Ovary (tissue), 9 donors: ENCODE data around the gene SMAP1. TPM values are rescaled to one million over a fixed set of nuclear protein-coding genes. Genes with fewer than 3 reads are reported as not detected.

ENCODE experiments used
- DNase-seq, 5 donors: peaks; one replicate each; pipeline ENCODE4 v3.0.0-alpha.2; 2019 to 2020
- H3K27ac ChIP-seq, 2 donors: fragments of 200-600 bp; one replicate each; pipeline versions ENCODE4 v1.5.1 to v1.8.0; 2019 to 2022
- H3K27me3 ChIP-seq: fragments of 200-600 bp; one replicate; pipeline ENCODE4 v1.8.0; 2022
- H3K36me3 ChIP-seq: fragments of 200-600 bp; sonication (generic); one replicate; pipeline ENCODE4 v1.5.1; 2019
- H3K4me1 ChIP-seq: one replicate; pipeline ENCODE4 v1.8.1; 2013; ENCODE audit warnings: mild to moderate bottlenecking, moderate library complexity; ENCODE audit not compliant: insufficient read depth
- H3K4me3 ChIP-seq: fragments of 200-600 bp; sonication (generic); one replicate; pipeline ENCODE4 v1.5.1; 2017
- H3K9me3 ChIP-seq, 2 donors: fragments of 200-600 bp in 1 of 2; sonication (generic) in 1 of 2; one replicate each; pipeline versions ENCODE4 v1.5.1 to v1.8.1; 2013 to 2019; ENCODE audit warnings: mild to moderate bottlenecking in 1 of 2, moderate library complexity in 1 of 2
- CTCF ChIP-seq, 3 donors: fragments of 450-650 bp in 2 of 3; fragments of 200-600 bp in 1 of 3; IDR thresholded peaks; one replicate each; pipeline versions ENCODE4 v1.5.1 to v1.8.0; 2016 to 2022; ENCODE audit warnings: antibody characterized with exemption in 3 of 3, mild to moderate bottlenecking in 1 of 3
- EP300 ChIP-seq: sonication (generic); formaldehyde crosslinking; IDR thresholded peaks from one replicate; pipeline ENCODE4 v1.6.1; 2017; ENCODE audit warnings: antibody characterized with exemption
- POLR2A ChIP-seq: fragments of 450-650 bp; IDR thresholded peaks from one replicate; pipeline ENCODE4 v1.6.1; 2017; ENCODE audit warnings: antibody characterized with exemption, mild to moderate bottlenecking, moderate library complexity
- WGBS, 3 donors: extraction: QIAGEN DNeasy Blood & Tissue Kit in 1 of 3; methylation state at CpG; one replicate each; pipeline versions ENCODE4 v1.1.5 to v1.1.7; 2013 to 2017; 5-methylcytosine and 5-hydroxymethylcytosine counted together
- intact Hi-C, 4 donors: fragments of 100-400 bp; cut with DNase I; formaldehyde crosslinking; loops; one replicate each; pipeline versions ENCODE4 v1.11.0 to v1.15.1; 2022 to 2023
- polyA plus RNA-seq, 2 donors: library from polyadenylated mRNA; stranded (reverse); fragments of 200-250 nt in 1 of 2; fragments of 350-450 nt in 1 of 2; fragmentation: Illumina TruSeq in 1 of 2; extraction: RNeasy Lipid Tissue Mini Kit (QIAGEN cat#74804) in 1 of 2; gene quantifications; one replicate each; pipeline ENCODE4 v1.2.3, GENCODE V29; 2013 to 2014
- total RNA-seq, 7 donors: library from RNA; depleted of rRNA in 2 of 7; stranded (reverse); fragments of >200 nt in 2 of 7; fragmentation: NEBNext Ultra II Directional in 3 of 7; extraction: Animal tissue kit (Norgen Biotek cat#: 25700) in 3 of 7; gene quantifications; one replicate each; pipeline versions ENCODE4 v1.1.0 to v1.2.4, GENCODE V29; 2016 to 2023
- donor health status: DM: no; HTN: no; CAD: no; lungs with moderate emphysema.
- donor health status: DM: no; HTN: no; CAD: no.
- donor health status: Bipolar disorder and iron deficiency.
- donor health status: DM: yes; HTN: yes; CAD: no.
- donor health status: DM: no; HTN: no; CAD: no.
- donor health status: DM: yes; HTN: yes; CAD: no.

The SMAP1 gene
- total and polyA plus RNA-seq, 9 donors: 10.8 to 34.1 (median 18.6) TPM

DNA sequence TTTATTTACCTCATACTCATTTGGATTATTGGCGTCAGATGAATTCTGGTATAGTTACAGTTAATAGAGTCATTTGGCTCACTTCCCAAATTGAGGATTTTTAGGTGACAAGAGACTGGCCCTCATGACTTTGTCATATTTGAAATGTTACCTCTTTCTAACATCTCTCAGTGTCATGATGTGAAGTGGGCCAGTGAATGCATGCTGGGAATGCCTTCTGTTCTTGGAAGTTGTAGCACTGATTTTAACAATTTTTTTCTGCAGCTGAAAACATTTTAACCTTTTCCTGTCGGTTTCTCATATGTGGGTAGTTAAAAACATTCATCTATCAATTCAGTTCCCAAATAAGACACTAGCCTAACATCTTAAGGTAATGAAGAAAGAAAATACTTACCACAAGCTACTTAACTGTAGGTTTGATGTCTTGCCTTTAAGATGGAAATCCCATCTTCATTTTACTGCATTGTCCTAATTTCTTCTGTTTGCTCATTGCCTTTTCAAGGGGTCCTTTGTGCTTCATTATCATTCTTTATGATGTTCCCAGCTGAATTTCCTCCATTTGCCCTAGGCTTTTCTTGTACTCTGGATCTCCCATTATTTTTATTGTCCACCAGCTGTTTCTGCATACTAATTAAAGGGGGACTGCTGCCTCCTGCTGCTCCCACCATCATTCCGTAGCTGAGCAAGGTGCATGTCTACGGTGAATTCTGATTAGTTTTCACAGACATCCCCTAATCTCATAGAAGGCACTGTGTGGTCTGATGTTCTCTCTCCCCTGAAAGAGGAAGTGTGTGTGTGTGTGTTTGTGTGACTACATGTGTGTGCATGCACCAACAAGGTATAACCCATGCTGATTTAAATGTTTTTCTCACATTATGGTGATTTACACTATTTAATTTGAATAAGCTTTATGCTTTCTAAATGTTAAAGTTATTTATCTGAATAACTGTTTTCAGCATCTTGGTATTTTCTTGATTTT lies 179.7 kb downstream of the SMAP1 start:
- DNase-seq: no peak
- Histone ChIP-seq H3K27ac (no peak overlapping the region), H3K4me1 (no peaks in the 10 kb centered on the region), H3K9me3 (no peaks in the 10 kb centered on the region), H3K27me3 (no peaks in the 10 kb centered on the region), H3K4me3 (no peak overlapping the region), H3K36me3 (no peaks in the 10 kb centered on the region)
- WGBS, 3 donors: 66 to 80% (median 68%) methylated on average over 4 of the region's 4 CpGs
- TF ChIP-seq POLR2A (no peak), CTCF (IDR thresholded peaks at IDR 0.05) (no peak)
- intact Hi-C loops: no loop called here

- H3K4me1 ChIP-seq: no peaks in the 10 kb centered on the region
- WGBS, 3 donors: 95 to 99% (median 96%) methylated on average over 1 of the region's 1 CpG
- TF ChIP-seq CTCF (IDR thresholded peaks at IDR 0.05) (no peak), POLR2A (no peak), EP300 (no peak)
- H3K4me3 ChIP-seq: no peak overlapping the region
- H3K9me3 ChIP-seq: no peaks in the 10 kb centered on the region
- no peaks in the 10 kb centered on the region for H3K36me3 ChIP-seq
- H3K27ac ChIP-seq: no peak overlapping the region
- intact Hi-C loops: no loop called here
- DNase-seq: no peak
- no peaks in the 10 kb centered on the region for H3K27me3 ChIP-seq
Observed at GRCh38 chr6:70849348-70850069, 181.8 kb downstream of the SMAP1 start.

- Histone ChIP-seq H3K27ac (no peak overlapping the region), H3K36me3 (no peaks in the 10 kb centered on the region), H3K9me3 (no peaks in the 10 kb centered on the region), H3K4me1 (no peaks in the 10 kb centered on the region), H3K27me3 (no peaks in the 10 kb centered on the region), H3K4me3 (no peak overlapping the region)
- TF ChIP-seq EP300 (no peak), POLR2A (no peak), CTCF (IDR thresholded peaks at IDR 0.05) (no peak)
- intact Hi-C loops: no loop called here
- no peak for DNase-seq
Observed at GRCh38 chr6:70852667-70853246, 185.1 kb downstream of the SMAP1 start.

GRCh38 chr6:70857387-70858077 lies 189.8 kb downstream of the SMAP1 start:
- H3K4me3 ChIP-seq: no peak overlapping the region
- no peak overlapping the region for H3K27ac ChIP-seq
- no peaks in the 10 kb centered on the region for H3K36me3 ChIP-seq
- H3K4me1 ChIP-seq: no peaks in the 10 kb centered on the region
- no peak for DNase-seq
- H3K9me3 ChIP-seq: no peaks in the 10 kb centered on the region
- H3K27me3 ChIP-seq: no peaks in the 10 kb centered on the region
- WGBS, 3 donors: 93 to 96% (median 96%) methylated on average over 5 of the region's 5 CpGs
- TF ChIP-seq EP300 (no peak), POLR2A (no peak), CTCF (IDR thresholded peaks at IDR 0.05) (no peak)
- intact Hi-C loops: no loop called here
